Liver (tissue), 9 donors: ENCODE results near the gene ORC6. TPM values are rescaled to one million over a fixed set of nuclear protein-coding genes. Genes with fewer than 3 reads are reported as not detected.

Experiments
- DNase-seq: peaks from one replicate; pipeline ENCODE4 v3.0.0-alpha.2; 2017; ENCODE audit warnings: low spot score
- H3K27ac ChIP-seq, 2 donors: one replicate each; pipeline ENCODE4 v1.7.0; 2013; ENCODE audit warnings: inconsistent platforms in 2 of 2, low read length in 2 of 2, control low read depth in 1 of 2, low read depth in 1 of 2, mild to moderate bottlenecking in 1 of 2
- H3K27me3 ChIP-seq, 4 donors: one replicate each; pipeline versions ENCODE4 v1.6.1 to v1.7.0; 2013; ENCODE audit warnings: low read length in 3 of 4, inconsistent platforms in 1 of 4, mild to moderate bottlenecking in 1 of 4, moderate library complexity in 1 of 4; ENCODE audit not compliant: control insufficient read depth in 4 of 4, insufficient read depth in 4 of 4
- H3K36me3 ChIP-seq, 4 donors: one replicate each; pipeline versions ENCODE4 v1.6.1 to v1.7.0; 2013; ENCODE audit warnings: low read length in 3 of 4, mild to moderate bottlenecking in 3 of 4, low read depth in 1 of 4, moderate library complexity in 1 of 4; ENCODE audit not compliant: control insufficient read depth in 4 of 4, insufficient read depth in 3 of 4
- H3K4me1 ChIP-seq, 4 donors: one replicate each; pipeline versions ENCODE4 v1.6.1 to v1.7.0; 2013; ENCODE audit warnings: low read length in 3 of 4, mild to moderate bottlenecking in 3 of 4, moderate library complexity in 1 of 4; ENCODE audit not compliant: control insufficient read depth in 4 of 4, insufficient read depth in 4 of 4
- H3K4me3 ChIP-seq, 3 donors: one replicate each; pipeline versions ENCODE4 v1.6.1 to v1.7.0; 2013; ENCODE audit warnings: low read length in 3 of 3, control low read depth in 1 of 3, low read depth in 1 of 3, mild to moderate bottlenecking in 1 of 3
- H3K9ac ChIP-seq, 2 donors: one replicate each; pipeline ENCODE4 v1.7.0; 2013; ENCODE audit warnings: low read length in 2 of 2, mild to moderate bottlenecking in 2 of 2, moderate library complexity in 2 of 2, control low read depth in 1 of 2, low read depth in 1 of 2
- H3K9me3 ChIP-seq, 4 donors: one replicate each; pipeline versions ENCODE4 v1.6.1 to v1.7.0; 2013; ENCODE audit warnings: low read length in 3 of 4; ENCODE audit not compliant: control insufficient read depth in 4 of 4
- ATF3 ChIP-seq: IDR thresholded peaks from 2 replicates; pipeline ENCODE4 v1.6.1; 2016; ENCODE audit warnings: antibody characterized with exemption
- CTCF ChIP-seq: fragments of 150-350 bp; IDR thresholded peaks from 2 replicates; pipeline ENCODE4 v1.5.1; 2017; ENCODE audit warnings: improper control_type of control experiment, low read depth, low read length; ENCODE audit not compliant: missing input control
- EGR1 ChIP-seq, 2 donors: IDR thresholded peaks; 2 replicates each; pipeline ENCODE4 v1.6.1; 2016 to 2018; ENCODE audit warnings: antibody characterized with exemption in 2 of 2, low read depth in 2 of 2
- FOXA1 ChIP-seq: IDR thresholded peaks from 2 replicates; pipeline ENCODE4 v1.6.1; 2016; ENCODE audit warnings: antibody characterized with exemption
- FOXA2 ChIP-seq: IDR thresholded peaks from 2 replicates; pipeline ENCODE4 v1.6.1; 2016; ENCODE audit warnings: antibody characterized with exemption
- GABPA ChIP-seq, 2 donors: IDR thresholded peaks in 1 of 2; conservative IDR thresholded peaks in 1 of 2; 2 replicates each; pipeline ENCODE4 v1.6.1; 2016; ENCODE audit warnings: antibody characterized with exemption in 2 of 2, mild to moderate bottlenecking in 1 of 2, moderate library complexity in 1 of 2
- HNF4A ChIP-seq, 2 donors: conservative IDR thresholded peaks; 2 replicates each; pipeline ENCODE4 v1.6.1; 2016; ENCODE audit warnings: antibody characterized with exemption in 2 of 2, mild to moderate bottlenecking in 2 of 2
- HNF4G ChIP-seq: IDR thresholded peaks from 2 replicates; pipeline ENCODE4 v1.6.1; 2016; ENCODE audit warnings: antibody characterized with exemption
- JUND ChIP-seq, 2 donors: IDR thresholded peaks; 2 replicates each; pipeline ENCODE4 v1.6.1; 2016; ENCODE audit warnings: antibody characterized with exemption in 2 of 2
- MAX ChIP-seq: IDR thresholded peaks from 2 replicates; pipeline ENCODE4 v1.6.1; 2016; ENCODE audit warnings: antibody characterized with exemption
- NR2F2 ChIP-seq: IDR thresholded peaks from 2 replicates; pipeline ENCODE4 v1.6.1; 2016; ENCODE audit warnings: antibody characterized with exemption
- RAD21 ChIP-seq, 2 donors: IDR thresholded peaks; 2 replicates each; pipeline ENCODE4 v1.6.1; 2016; ENCODE audit warnings: antibody characterized with exemption in 2 of 2, mild to moderate bottlenecking in 2 of 2
- REST ChIP-seq: IDR thresholded peaks from 2 replicates; pipeline ENCODE4 v1.6.1; 2016; ENCODE audit warnings: antibody characterized with exemption, mild to moderate bottlenecking
- RXRA ChIP-seq, 2 donors: IDR thresholded peaks; 2 replicates each; pipeline ENCODE4 v1.6.1; 2017 to 2018; ENCODE audit warnings: antibody characterized with exemption in 2 of 2, mild to moderate bottlenecking in 1 of 2
- SP1 ChIP-seq: IDR thresholded peaks from 2 replicates; pipeline ENCODE4 v1.6.1; 2018; ENCODE audit warnings: antibody characterized with exemption, mild to moderate bottlenecking
- TAF1 ChIP-seq: conservative IDR thresholded peaks from 2 replicates; pipeline ENCODE4 v1.6.1; 2016; ENCODE audit warnings: antibody characterized with exemption, mild to moderate bottlenecking
- YY1 ChIP-seq: IDR thresholded peaks from 2 replicates; pipeline ENCODE4 v1.6.1; 2016; ENCODE audit warnings: antibody characterized with exemption, mild to moderate bottlenecking
- ZBTB33 ChIP-seq: IDR thresholded peaks from 2 replicates; pipeline ENCODE4 v1.6.1; 2016; ENCODE audit warnings: antibody characterized with exemption
- WGBS: extraction: QIAGEN DNeasy Blood & Tissue Kit; methylation state at CpG from one replicate; pipeline ENCODE4 v1.1.7; 2013; 5-methylcytosine and 5-hydroxymethylcytosine counted together
- polyA plus RNA-seq, 2 donors: library from polyadenylated mRNA; stranded (reverse) in 1 of 2; unstranded in 1 of 2; fragments of 200-250 nt in 1 of 2; fragments of >200 nt in 1 of 2; fragmentation: Nextera tagmentation in 1 of 2; extraction: Ambion mirVana in 1 of 2; gene quantifications; one replicate each; pipeline versions ENCODE4 v1.2.1 to v1.2.3, GENCODE V29; 2013 to 2015
- total RNA-seq, 2 donors: library from RNA; depleted of rRNA; stranded (reverse); fragments of >200 nt; gene quantifications; one replicate each; pipeline ENCODE4 v1.2.3, GENCODE V29; 2014
- donor health status: healthy.
- donor health status: healthy.
- donor health status: healthy.
- donor health status: healthy.
- donor health status: healthy.

Gene ORC6
- total and polyA plus RNA-seq, 4 donors = 0.56 to 16.8 (median 0.98) TPM

- TF ChIP-seq NR2F2 = no peak
- no peak for TF ChIP-seq EGR1 (IDR thresholded peaks at IDR 0.05; ENCODE audit: low read depth in 2 of 2)
- TF ChIP-seq JUND (IDR thresholded peaks at IDR 0.05) = no peak
- TF ChIP-seq GABPA (IDR thresholded peaks at IDR 0.05 in 1 of 2, conservative IDR thresholded peaks at IDR 0.05 in 1 of 2) = no peak
- TF ChIP-seq FOXA1 = no peak
- no peak for TF ChIP-seq TAF1
- TF ChIP-seq RAD21 (IDR thresholded peaks at IDR 0.05) = no peak
- no peak for TF ChIP-seq MAX
- no peak for TF ChIP-seq ATF3
- TF ChIP-seq SP1 = no peak
- no peak for TF ChIP-seq HNF4A (conservative IDR thresholded peaks at IDR 0.05)
- no peak for DNase-seq
- Histone ChIP-seq H3K27me3 (no peaks in the 10 kb centered on the region), H3K36me3 (no peaks in the 10 kb centered on the region), H3K4me1 (no peaks in the 10 kb centered on the region), H3K9me3 (no peaks in the 10 kb centered on the region), H3K27ac (peak overlapping the region in 1 of 2 donors; percentile 32), H3K4me3 (no peak overlapping the region), H3K9ac (no peak overlapping the region)
- WGBS = 42% methylated on average over 10 of the region's 10 CpGs
These were observed 53.8 kb downstream of the ORC6 start for GRCh38 chr16:46743232-46743719.

GRCh38 chr16:46745617-46746016 is 56.2 kb downstream of the ORC6 start:
- Histone ChIP-seq H3K4me1 (no peaks in the 10 kb centered on the region), H3K27me3 (no peaks in the 10 kb centered on the region), H3K9me3 (no peaks in the 10 kb centered on the region), H3K27ac (no peak overlapping the region), H3K9ac (no peak overlapping the region), H3K4me3 (no peak overlapping the region), H3K36me3 (no peaks in the 10 kb centered on the region)
- 76% methylated on average over 7 of the region's 7 CpGs for WGBS
- TF ChIP-seq REST (no peak), ZBTB33 (no peak), HNF4A (conservative IDR thresholded peaks at IDR 0.05) (no peak), GABPA (IDR thresholded peaks at IDR 0.05 in 1 of 2, conservative IDR thresholded peaks at IDR 0.05 in 1 of 2) (no peak), FOXA1 (no peak), EGR1 (IDR thresholded peaks at IDR 0.05; ENCODE audit: low read depth in 2 of 2) (no peak), NR2F2 (no peak), HNF4G (no peak), ATF3 (no peak), JUND (IDR thresholded peaks at IDR 0.05) (no peak), TAF1 (no peak), CTCF (no peak), RXRA (IDR thresholded peaks at IDR 0.05) (no peak), MAX (no peak), SP1 (no peak), FOXA2 (no peak), RAD21 (IDR thresholded peaks at IDR 0.05) (no peak), YY1 (no peak)
- no peak for DNase-seq
